ENCODE measurements around the gene YWHAG. TPM values are rescaled to one million over a fixed set of nuclear protein-coding genes. Genes with fewer than 3 reads are reported as not detected.

Gene YWHAG
- total RNA-seq, 1 experiment from 2014 or later: 241 TPM

GRCh38 chr7:76329479-76329878 is 29.3 kb downstream of the YWHAG start:
- Mint-ChIP-seq H3K27ac (peak overlapping the region in 2 of 3 experiments; percentile 65 to 72; a peak in 4 of 7 replicates), H3K9me3 (no peaks in the 10 kb centered on the region), H3K4me1 (peaks cover 3 to 11% of the 10 kb centered on the region in 2 experiments; a peak in 2 of 4 replicates), H3K4me3 (no peak overlapping the region), H3K27me3 (ENCODE audit: low read depth) (no peaks in the 10 kb centered on the region), H3K36me3 (ENCODE audit: insufficient read depth in 1 of 3, low read depth in 3 of 3) (peaks cover 41 to 73% (median 67%) of the 10 kb centered on the region in 3 experiments; a peak in 6 of 7 replicates)
- Histone ChIP-seq H4K8ac (replicated peaks; ENCODE audit: insufficient read length, low read depth, low read length) (no peak overlapping the region), H3K56ac (ENCODE audit: insufficient read length, low read depth, low read length) (no peak overlapping the region), H3K79me2 (ENCODE audit: insufficient read depth, low read length) (peaks cover 38% of the 10 kb centered on the region; the same call in 1 of the 2 replicates), H4K5ac (ENCODE audit: insufficient read length, low read depth, low read length) (no peak overlapping the region), H2BK12ac (ENCODE audit: insufficient read length, low read depth, low read length) (no peak overlapping the region), H3K9ac (ENCODE audit: extremely low read depth, insufficient read length, low read length) (no peak overlapping the region), H3K23me2 (ENCODE audit: insufficient read length, low read depth, low read length, poor library complexity, severe bottlenecking) (no peaks in the 10 kb centered on the region), H2AFZ (ENCODE audit: low read length) (no peak overlapping the region), H3K27ac (ENCODE audit: insufficient read length, low read depth, low read length) (no peak overlapping the region), H3K18ac (ENCODE audit: insufficient read length, low read depth, low read length) (no peak overlapping the region), H2BK120ac (ENCODE audit: low read depth, low read length, poor library complexity, severe bottlenecking) (no peak overlapping the region), H2BK15ac (ENCODE audit: low read depth, low read length) (no peak overlapping the region), H3K9me3 (ENCODE audit: control insufficient read depth, low read depth, low read length) (no peaks in the 10 kb centered on the region), H3K14ac (ENCODE audit: insufficient read depth, low read length) (no peak overlapping the region; the same call in 1 of the 2 replicates), H2BK5ac (ENCODE audit: insufficient read length, low read length) (no peak overlapping the region), H3K4me1 (ENCODE audit: insufficient read depth, low read length) (no peaks in the 10 kb centered on the region; the same call in 1 of the 2 replicates), H3K4ac (ENCODE audit: low read depth, low read length) (no peak overlapping the region), H2BK20ac (ENCODE audit: low read depth, low read length, poor library complexity, severe bottlenecking) (no peak overlapping the region), H3K4me2 (ENCODE audit: insufficient read depth, insufficient read length, low read length) (no peak overlapping the region), H3T11ph (ENCODE audit: low read length) (no peak overlapping the region), H2AK5ac (ENCODE audit: insufficient read length, low read length) (no peak overlapping the region), H4K91ac (ENCODE audit: insufficient read length, low read depth, low read length) (no peak overlapping the region), H3K79me1 (ENCODE audit: insufficient read depth, low read depth, low read length, poor library complexity, severe bottlenecking) (peaks cover 7% of the 10 kb centered on the region), H3K27me3 (ENCODE audit: insufficient read depth, low read length) (no peaks in the 10 kb centered on the region), H3K23ac (ENCODE audit: insufficient read length, low read depth, low read length) (no peak overlapping the region), H4K20me1 (ENCODE audit: control insufficient read depth, insufficient read depth, insufficient read length) (no peaks in the 10 kb centered on the region)
- no peak for DNase-seq
- WGBS (ENCODE audit: extremely low coverage, insufficient read length, low lambda C conversion rate): no CpG with 5 or more reads among the region's 29 CpGs
- TF ChIP-seq, protein P1, sequence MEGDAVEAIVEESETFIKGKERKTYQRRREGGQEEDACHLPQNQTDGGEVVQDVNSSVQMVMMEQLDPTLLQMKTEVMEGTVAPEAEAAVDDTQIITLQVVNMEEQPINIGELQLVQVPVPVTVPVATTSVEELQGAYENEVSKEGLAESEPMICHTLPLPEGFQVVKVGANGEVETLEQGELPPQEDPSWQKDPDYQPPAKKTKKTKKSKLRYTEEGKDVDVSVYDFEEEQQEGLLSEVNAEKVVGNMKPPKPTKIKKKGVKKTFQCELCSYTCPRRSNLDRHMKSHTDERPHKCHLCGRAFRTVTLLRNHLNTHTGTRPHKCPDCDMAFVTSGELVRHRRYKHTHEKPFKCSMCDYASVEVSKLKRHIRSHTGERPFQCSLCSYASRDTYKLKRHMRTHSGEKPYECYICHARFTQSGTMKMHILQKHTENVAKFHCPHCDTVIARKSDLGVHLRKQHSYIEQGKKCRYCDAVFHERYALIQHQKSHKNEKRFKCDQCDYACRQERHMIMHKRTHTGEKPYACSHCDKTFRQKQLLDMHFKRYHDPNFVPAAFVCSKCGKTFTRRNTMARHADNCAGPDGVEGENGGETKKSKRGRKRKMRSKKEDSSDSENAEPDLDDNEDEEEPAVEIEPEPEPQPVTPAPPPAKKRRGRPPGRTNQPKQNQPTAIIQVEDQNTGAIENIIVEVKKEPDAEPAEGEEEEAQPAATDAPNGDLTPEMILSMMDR (conservative IDR thresholded peaks at IDR 0.05): no peak
